ENCODE measurements around the gene SELENON.

- no peak for TF ChIP-seq CTCF (IDR thresholded peaks at IDR 0.05)
- TF ChIP-seq POLR2AphosphoS5 (IDR thresholded peaks at IDR 0.05), result no peak
Measured at GRCh38 chr1:25803368-25803767, 3.4 kb downstream of the SELENON start.

All from suprapubic skin (tissue), 3 donors.